GM19043 (cell line): ENCODE data around the gene TPPP.
"Not testable (repeated sequence)": the region's sequence is repeated elsewhere in the genome, so short reads cannot be mapped to it uniquely, and the experiment has no call there.

Experiments used
- ATAC-seq: cut with Tn5 transposase; IDR thresholded peaks from one replicate; pipeline ENCODE4 v1.9.1; 2021; ENCODE audit warnings: low read depth; ENCODE audit not compliant: unreplicated experiment

Gene TPPP

DNA sequence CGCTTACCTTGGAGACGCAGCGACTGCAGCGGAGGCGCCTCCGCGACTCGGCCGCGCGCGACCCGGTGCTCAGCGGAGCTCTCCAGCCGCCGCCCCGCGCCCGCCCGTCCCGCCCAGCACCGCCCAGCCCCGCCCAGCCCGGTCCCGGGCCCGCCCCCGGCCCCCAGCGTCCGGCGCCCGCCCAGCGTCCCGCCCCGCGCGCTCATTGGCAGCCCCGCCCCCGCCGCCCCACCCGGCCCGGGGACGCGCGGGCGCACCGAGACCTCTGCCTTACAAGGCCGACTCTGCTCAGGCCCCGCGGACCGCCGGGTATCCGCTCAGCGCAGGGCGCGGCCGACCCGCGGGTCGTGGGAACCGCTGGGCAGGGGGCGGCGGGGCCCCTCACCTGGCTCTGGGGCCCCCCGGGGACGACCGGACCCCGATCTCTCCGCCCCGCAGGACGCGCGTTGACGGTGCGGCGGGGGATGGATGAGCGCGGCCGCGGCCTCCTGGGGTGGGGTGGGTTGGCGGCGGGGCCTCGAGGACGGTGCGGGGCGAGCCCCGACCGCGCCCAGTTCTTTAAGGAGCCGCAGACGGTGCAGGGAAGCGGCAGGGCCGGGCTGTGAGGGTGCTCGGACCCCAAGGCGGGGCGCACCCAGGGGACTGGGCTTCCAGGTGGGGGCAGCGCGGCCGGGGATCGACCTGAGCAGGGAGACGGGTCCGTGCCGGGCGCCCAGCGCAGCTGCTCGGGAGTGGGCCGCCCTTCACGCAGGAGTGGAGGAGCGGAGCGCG lies at the start of gene TPPP:
TSS of gene TPPP (minus strand) at position 82 of the 771 bp plus-strand sequence. CDS start 15,292 bp downstream, outside the sequence.
- ATAC-seq, result peak; percentile 65

DNA sequence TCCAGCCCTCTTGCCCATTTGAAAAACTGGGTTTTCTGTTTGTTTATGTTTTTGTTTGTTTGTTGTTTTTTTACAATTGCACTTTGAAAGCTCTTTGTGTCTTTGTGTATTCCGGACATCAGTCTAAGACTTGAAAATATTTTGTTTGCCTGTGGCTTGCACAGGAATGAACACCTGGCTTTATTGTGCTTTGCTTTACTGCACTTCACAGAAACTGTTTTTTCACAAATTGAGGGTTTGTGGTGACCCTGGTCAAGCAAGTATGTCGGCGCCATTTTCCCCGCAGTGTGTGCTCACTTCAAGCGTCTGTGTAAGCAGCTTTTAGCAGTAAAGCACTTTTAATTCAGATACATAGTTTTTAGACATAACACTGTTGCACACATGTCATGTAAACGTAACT lies 49.1 kb upstream of the TPPP start:
- ATAC-seq, result not testable (repeated sequence)

DNA sequence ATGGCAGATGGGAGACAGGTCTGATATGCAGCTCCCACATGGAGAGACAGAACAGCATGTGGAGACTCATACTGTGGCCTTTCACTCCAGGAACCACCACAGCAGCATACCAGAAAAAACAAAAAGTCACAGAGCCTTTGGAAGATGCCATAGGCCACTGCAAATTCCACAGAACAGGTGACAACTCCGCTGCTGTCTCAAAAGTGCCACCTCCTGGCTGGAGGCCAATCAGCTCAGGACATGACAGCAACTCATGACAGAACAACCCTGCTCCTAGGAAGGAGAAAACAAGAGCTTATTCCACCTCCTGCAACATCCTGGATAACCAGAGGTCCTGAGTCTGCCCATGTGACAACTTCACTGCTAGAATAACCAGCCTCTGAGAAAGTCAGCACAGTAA lies 41.0 kb upstream of the TPPP start:
- not testable (repeated sequence) for ATAC-seq

DNA sequence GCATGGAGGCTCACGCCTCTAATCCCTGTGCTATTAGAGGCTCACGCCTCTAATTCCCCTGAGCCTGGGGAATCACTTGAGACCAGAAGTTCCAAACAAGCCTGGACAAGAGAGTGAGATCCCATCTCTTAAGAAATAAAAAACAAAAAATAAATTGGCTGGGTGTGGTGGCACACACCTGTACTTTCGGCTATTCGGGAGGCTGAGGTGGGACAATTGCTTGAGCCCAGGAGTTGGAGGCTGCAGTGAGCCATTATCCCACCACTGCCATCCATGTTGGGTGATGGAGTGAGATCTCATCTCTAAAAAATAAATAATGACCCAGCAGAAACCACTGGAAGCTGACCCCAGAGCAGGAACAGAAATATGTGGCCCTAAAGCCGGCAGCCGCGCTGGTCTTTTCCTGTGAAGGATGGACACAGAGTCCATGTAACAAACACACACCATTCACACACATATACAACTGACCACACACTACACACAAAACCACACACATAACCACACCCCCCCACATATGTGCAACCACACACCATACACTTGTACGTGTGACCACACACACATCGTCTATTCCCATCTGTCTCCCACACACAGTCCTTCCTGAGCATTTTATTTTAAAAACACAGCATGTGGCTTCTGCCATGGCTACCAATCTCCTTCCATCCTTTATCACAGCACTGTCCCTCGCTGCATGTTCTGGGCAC lies 39.8 kb upstream of the TPPP start:
- ATAC-seq, result not testable (repeated sequence)

DNA sequence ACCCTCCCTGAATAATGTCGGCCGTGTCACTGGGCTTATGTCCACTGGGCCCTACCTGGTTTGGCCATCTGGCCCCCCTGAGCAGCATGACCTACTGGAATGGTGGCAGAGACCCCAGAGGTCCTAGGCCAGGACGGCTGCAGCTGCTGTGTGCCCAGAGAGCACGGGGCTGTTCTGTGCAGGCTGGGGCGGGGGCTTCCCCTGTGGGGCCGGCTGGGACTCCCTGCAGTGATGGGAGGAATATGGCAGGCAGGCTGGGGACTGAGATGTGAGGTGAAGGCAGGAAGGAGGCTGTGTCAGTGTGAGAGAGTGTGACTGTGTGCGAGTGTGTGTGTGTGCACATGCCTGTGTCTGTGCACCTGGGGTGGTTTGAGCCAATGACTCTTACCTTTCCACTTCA lies 36.1 kb upstream of the TPPP start:
- not testable (repeated sequence) for ATAC-seq

DNA sequence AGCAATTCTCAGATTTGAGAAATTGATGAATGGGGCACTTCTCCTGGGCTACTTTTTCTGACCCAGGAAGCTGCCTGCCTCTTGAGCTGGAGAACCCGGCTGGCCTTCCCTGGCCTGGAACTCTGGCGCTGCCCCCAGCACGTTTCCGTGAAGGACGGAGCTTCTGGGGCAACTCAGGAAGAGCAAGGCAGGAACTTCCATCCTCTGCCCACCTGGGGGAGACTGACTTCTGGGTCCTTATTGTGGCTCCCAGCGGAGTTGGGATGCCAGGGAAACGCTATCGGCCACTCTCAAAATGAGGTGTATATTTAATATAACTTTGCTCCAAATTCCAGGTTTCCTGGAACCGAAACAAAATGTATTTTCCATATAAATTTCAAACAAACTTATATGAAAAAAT lies 33.9 kb upstream of the TPPP start:
- ATAC-seq, result not testable (repeated sequence)

DNA sequence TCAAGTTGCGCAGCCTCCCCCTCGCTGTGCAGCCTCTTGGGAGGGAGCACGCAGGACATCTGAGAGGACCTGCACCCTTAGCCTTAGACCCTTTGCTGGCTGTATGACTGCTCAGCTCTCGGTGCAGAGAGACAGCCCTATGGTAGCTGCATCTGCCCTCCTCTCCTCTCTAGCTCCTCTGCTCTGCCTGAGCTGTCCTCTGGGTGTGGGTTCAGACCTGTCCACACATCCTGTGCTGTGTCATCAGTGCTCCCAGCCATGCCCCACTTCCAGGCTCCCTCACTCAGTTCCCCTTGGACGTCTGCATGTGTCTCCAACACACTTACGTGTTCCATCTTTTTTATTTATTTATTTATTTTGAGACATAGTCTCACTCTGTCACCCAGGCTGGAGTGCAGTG lies 30.7 kb upstream of the TPPP start:
- ATAC-seq, result not testable (repeated sequence)

DNA sequence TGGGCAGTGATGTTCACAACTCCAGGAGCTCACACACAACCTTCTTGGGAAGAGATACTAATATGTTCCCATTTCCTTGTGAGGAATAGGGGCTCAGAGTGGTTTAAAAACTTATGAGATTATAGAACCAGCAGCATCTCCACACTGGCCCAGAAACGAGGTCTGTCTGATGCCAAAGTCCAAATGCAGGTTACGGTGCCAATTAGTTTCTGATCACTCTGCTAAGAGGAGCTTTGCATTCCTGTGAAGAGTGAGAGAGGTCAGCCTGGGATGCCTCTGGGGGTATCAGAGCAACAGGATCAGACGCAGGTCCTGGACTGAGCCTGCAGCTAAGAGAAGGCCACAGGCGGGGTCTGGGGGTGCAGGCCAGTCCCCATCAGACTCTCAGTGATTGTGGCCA lies 30.2 kb upstream of the TPPP start:
- ATAC-seq, result not testable (repeated sequence)

DNA sequence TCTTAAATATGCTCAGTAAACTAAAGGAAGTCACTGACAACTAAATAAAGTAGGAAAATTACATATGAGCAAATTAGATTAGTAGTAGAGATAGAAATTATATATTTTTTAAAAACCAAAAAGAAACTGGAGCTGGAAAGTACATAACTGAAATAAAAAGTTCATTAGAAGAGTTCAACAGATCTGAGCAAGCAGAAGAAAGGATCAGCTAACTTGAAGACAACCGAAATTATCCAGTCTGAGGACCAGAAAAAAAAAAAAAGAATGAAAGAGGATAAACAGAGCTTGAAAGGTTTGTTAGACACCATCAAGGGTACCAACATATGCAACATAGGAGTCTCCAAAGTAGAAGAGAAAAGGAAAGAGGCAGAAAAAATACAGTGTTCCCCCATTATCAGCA lies 26.2 kb upstream of the TPPP start:
- not testable (repeated sequence) for ATAC-seq

DNA sequence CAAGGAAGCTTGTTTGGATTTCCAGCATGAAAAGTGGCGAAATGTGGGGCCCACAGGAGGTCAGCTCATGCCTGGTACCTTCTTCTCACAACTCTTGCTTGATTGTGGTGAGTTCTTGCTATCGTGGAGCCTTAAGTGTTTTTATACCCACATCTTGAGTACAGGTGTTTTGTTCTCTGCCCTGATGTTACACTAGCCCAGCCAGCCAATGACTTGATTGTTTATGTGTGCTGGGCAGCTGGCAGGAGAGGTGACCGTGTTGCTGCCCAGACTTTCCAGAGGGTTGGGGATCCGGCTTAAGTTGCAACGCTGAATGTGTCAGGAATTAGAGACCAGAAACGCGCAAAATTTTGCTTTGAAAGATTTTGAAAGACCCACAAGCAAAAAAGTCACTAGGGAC lies 24.0 kb upstream of the TPPP start:
- ATAC-seq, result no peak

DNA sequence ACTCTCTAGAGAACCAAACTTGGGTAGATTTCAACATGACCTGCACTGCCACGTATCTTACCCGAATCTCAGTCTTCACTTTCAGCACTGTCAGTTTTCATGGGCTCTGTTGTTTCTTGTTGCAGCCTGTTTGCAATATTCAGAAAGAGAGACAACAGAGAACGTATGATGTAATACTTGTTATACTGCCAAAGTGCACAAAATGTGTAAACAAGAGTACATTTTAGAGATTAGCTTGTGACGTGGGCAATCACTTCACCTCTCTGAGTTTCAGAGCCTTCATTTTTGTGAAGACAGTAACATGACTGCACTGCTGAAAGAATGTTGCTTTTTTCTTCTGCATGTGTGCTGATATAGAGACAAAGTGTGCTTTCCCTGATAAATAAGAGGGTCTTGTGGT lies 23.6 kb upstream of the TPPP start:
- ATAC-seq, result not testable (repeated sequence)

DNA sequence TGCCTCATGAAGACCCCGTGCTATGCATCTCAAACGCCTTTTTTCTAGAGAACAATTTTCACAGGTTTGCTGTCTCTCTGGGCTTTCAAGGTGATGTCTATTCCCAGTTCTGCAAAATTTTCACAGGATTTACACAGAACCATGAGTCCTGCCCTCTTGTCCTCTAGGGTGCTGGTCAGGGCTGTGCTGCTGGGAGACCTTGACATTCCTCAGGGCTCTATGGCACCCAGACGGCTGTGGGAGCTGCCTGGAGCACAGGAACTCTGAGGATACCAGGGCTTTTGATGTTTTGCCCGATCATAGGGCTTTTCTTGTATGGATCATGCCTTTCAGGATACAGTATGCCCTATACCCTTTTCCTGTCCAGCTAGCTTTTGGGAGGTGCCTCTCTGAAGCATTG lies 22.5 kb upstream of the TPPP start:
- not testable (repeated sequence) for ATAC-seq

DNA sequence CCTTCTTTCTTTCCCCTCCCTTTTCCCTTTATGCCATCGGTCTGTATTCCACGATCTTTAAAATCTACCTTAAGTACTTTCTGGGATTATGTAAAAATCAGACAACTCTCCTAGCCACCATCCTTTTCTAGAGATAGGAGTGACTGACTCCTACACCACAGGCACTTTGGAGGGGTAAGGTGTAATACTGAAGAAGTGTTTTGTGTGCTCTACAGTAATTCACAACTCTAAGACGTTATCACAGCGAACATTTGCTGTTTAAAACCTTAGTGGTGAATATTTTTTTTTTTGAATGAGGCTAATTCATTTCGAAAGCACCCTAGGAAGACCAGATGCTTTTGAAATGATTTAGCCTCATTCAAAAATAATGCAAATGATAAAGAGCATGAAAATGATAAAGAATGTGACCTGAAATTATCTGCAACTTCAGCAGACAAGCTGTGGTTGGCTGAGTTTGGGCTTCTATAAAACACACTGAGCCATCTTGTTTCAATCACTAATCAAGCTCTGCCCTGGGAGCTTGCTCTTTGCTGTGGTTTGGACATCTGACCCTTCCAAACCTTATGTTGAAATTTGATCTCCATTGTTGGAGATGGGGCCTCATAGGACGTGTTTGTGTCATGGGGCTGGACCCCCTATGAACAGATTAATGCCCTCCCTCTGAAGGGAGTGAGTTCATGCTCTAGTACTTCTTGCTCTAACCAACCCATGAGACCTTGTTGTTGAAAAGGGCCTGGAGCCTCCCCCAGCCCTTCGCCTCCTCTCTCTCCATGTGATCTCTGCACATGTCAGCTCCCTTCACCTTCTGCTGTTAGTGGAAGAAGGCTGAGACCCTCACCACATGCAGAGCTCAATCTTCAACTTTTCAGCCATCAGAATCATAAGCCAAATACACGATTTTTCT lies 21.3 kb upstream of the TPPP start:
- not testable (repeated sequence) for ATAC-seq

DNA sequence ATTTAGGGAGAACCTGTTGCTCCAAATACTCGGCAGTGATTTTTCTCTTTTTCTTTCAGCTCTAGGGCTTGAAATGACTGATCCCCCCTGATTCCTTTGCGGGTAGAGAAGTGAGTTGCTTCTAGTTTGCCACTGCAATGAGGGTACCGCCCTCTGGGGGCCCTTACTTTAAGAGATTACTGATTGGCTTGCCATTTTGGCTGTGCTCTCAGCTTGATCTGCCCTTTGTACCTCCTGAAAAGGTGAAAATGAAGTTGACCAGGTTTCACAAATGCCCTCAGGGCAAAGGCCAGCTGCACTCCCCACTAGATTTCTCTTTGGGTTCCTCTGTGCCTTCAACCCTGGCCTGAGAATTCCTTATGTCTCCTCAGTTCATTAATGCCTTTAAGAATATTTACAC lies 20.5 kb upstream of the TPPP start:
- ATAC-seq, result not testable (repeated sequence)

DNA sequence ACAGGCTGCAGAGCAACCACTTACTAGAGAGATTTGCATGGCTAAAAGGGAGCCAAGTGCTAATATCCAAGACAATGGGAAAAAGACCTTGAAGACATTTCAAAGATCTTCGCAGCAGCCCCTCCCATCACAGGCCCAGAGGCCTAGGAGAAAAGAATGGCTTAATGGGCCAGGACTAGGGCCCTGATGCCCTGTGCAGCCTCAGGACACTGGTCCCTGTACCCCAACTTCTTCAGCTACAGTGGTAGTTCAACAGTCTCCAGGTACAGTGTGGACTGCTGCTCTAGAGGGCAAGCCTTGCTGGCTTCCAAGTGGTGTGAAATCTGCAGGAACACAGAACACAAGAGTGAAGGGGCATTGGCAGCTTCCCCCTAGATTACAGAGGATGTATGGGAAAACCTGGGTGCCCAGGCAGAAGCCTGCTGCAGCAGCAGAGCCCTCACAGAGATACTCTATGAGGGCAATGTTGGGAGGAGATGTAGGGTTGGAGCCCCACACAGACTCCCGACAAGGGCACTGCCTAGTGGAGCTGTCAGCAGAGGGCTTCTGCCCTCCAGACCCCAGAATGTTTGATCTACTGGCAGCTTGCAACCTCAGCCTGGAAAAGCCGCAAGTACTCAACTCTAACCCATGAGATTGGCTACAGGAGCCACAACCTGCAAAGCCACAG lies 15.8 kb upstream of the TPPP start:
- ATAC-seq, result not testable (repeated sequence)

DNA sequence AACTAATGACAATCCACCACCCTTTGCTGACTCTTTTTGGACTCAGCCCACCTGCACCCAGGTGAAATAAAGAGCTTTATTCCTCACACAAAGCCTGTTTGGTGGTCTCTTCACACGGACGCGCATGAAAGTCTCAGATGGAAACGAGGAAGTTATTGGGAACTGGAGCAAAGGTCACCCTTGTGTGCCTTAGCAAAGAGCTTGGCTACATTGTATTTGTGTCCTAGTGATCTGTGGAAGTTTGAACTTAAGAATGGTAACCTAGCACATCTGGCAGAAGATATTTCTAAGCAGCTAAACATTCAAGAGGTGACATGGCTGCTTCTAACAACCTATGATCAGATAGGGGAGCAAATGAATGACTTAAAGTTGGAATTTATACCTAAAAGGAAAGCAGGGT lies 15.2 kb upstream of the TPPP start:
- not testable (repeated sequence) for ATAC-seq

DNA sequence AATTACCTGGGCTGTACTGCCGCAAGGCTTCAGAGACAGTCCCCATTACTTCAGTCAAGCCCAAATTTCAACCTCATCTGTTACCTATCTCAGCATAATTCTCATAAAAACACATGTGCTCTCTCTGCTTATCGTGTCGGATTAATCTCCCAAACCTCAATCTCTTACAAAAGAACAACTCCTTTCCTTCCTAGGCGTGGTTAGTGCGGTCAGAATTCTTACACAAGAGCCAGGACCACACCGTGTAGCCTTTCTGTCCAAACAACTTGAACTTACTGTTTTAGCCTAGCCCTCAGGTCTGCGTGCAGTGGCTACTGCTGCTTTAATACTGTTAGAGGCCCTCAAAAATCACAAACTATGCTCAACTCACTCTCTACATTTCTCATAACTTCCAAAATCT lies 13.0 kb upstream of the TPPP start:
- not testable (repeated sequence) for ATAC-seq

DNA sequence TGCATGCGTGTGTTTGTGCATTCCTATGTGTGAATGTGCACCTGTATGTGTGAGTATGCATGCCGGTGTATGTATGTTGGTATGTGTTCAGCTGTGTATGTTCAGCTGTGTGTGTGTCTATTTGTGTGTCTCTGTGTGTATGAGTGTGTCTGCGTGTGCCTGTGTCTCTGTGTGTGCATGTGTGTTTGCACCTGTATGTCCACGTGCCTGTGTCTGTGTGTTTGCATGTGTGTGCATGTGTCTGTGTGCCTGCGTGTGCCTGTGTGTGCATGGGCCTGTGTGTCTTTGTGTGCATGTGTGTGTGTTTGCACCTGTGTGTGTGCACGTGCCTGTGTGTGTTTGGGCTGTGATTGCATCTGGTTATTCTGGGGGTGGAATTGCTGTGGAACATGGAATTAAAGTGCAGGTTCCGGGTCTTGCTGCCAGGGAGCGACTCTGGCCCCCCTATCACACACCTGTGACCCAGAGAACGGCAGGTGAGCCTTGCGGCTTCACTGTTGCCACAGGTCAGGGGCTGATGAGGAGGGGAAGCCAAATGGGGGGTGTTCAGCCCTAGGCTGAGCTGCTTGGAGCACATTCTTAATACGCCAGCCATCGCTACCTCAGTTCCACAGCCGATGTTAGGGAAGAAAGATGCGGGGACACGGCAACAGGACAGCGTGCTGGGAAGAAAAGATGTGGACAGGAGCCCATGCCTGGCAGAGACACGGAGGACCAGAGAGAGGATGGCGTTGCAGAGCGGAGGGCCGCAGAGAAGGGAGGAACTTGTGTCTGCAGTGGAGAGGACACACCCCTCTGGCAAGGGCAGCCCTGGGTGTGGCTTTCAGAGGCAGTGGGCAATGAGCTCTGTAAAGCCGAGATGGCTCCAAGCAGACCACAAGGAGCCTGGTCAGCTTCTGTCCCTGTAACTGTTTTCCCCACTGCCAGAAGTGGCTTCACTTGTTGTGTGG lies 3.9 kb upstream of the TPPP start:
- ATAC-seq, result not testable (repeated sequence)

DNA sequence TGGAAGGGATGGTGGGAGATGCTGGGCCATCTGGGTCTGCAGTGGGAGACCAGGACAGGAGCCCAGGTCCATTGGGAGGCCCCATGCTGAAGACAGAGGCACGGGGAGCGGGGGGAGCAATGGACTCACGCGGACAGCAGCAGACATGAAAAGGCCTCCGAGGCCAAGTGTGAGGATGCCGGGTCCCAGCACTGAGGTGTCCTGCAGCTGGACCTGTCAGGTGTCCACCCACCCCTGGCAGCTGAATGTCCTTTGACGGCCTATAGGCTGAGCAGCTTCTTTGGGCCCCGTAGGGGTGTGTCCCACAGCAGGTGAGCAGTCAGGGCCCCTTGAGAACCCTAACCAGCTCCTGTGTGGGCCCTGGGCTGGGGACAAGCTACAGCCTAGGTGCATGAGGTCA lies 3.0 kb upstream of the TPPP start:
- not testable (repeated sequence) for ATAC-seq
